Peyer's patch (tissue), 4 donors: ENCODE data around the gene C1QC.

Experiments used
- POLR2A ChIP-seq, 2 donors: fragments of 450-650 bp; IDR thresholded peaks; one replicate each; pipeline ENCODE4 v1.5.1; 2017; ENCODE audit warnings: antibody characterized with exemption in 2 of 2, mild to moderate bottlenecking in 2 of 2, moderate library complexity in 2 of 2
- TF ChIP-seq, protein P1 (sequence below), 6 experiments: fragments of 450-650 bp in 4 of 6; fragments of 200-600 bp in 2 of 6; sonication (generic) in 1 of 6; IDR thresholded peaks; one replicate each; pipeline ENCODE4 v1.5.1; 2017 to 2019; ENCODE audit warnings: antibody characterized with exemption in 6 of 6, mild to moderate bottlenecking in 3 of 6, moderate library complexity in 1 of 6

DNA sequence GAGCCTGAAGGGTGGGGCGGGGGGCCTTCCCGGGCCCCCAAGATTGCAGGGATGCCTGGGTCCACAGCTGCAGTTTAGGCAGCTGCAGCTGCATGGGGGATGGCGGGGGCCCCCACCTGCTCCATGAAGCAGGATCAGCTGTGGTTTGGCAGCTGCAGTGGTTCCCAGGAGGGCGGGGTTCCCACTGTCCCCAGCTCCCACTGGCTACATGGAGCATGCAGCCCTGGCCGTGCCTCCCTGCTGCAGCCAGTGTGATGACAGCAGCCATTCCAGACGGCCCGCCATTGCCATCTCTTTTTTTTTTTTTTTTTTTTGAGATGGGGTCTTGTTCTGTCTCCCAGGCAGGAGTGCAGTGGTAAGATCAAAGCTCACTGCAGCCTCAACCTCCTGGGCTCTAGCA, 8.0 kb upstream of the C1QC start:
- TF ChIP-seq POLR2A (IDR thresholded peaks at IDR 0.05) = no peak
- TF ChIP-seq, protein P1, sequence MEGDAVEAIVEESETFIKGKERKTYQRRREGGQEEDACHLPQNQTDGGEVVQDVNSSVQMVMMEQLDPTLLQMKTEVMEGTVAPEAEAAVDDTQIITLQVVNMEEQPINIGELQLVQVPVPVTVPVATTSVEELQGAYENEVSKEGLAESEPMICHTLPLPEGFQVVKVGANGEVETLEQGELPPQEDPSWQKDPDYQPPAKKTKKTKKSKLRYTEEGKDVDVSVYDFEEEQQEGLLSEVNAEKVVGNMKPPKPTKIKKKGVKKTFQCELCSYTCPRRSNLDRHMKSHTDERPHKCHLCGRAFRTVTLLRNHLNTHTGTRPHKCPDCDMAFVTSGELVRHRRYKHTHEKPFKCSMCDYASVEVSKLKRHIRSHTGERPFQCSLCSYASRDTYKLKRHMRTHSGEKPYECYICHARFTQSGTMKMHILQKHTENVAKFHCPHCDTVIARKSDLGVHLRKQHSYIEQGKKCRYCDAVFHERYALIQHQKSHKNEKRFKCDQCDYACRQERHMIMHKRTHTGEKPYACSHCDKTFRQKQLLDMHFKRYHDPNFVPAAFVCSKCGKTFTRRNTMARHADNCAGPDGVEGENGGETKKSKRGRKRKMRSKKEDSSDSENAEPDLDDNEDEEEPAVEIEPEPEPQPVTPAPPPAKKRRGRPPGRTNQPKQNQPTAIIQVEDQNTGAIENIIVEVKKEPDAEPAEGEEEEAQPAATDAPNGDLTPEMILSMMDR (IDR thresholded peaks at IDR 0.05) = no peak
